ENCODE data around the gene DIPK1B.

The DIPK1B gene

DNA sequence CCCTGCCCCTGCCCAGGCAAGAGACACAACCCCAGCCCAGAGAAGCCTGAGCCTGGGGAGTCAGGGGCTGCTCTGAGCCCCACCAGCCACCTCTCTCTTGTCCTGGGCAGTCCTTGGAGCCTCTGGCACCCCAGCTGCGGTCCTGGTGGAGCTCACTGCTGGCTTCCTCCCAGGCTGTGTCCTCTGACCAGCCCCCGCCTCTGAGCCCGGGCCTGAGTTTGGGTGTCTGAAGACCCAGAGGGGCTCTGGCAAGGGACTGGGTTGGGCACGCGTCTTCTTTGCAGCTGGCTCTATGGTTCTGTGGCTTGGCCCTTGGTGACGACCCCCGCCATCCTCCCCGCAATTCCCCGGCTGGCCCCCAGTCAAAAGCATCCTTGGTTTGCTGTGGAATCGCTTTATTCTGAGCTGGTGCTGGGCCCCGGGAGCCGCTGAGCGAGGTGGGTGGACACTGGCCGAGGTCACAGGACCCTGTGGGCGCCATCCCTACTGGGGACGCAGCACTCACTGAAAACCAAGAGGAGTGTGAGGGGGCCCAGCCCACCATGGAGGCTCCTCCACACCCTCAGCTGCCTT lies 31.4 kb downstream of the DIPK1B start:
- DNase-seq (ENCODE audit: low spot score), result no peak
- TF ChIP-seq CTCF (IDR thresholded peaks at IDR 0.05; ENCODE audit: extremely low read depth, missing control alignments), result no peak

DNA sequence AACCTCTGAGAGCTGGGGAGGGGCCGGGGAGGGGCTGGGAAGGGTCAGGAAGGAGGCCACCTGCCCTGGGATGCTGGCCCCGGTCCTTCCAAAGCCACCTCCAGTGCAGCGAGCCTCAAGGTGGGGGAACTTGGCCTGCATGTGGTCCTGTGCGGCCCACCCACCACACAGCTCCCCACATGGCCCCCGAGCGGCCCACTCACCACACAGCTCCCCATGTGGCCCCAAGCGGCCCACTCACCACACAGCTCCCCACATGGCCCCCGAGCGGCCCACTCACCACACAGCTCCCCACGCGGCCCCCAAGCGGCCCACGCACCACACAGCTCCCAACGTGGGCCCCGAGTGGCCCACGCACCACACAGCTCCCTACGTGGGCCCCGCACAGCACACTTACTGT lies 32.4 kb downstream of the DIPK1B start:
- TF ChIP-seq CTCF (IDR thresholded peaks at IDR 0.05; ENCODE audit: extremely low read depth, missing control alignments), result no peak
- DNase-seq (ENCODE audit: low spot score), result no peak

GRCh38 chr9:136745389-136746154 lies 33.2 kb downstream of the DIPK1B start:
- no peak for TF ChIP-seq CTCF (IDR thresholded peaks at IDR 0.05; ENCODE audit: extremely low read depth, missing control alignments)
- no peak for DNase-seq (ENCODE audit: low spot score)

DNA sequence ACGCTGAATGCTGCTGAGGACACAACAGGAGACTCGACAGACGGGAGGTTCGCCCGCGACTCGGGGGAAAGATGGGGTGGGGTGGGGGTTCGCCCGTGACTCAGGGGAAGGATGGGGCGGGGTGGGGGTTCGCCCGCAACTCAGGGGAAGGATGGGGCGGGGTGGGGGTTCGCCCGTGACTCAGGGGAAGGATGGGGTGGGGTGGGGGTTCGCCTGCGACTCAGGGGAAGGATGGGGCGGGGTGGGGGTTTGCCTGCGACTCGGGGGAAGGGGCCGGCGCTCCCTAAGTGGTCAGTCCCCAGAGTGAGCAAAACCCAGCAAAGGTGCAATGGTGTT lies 33.8 kb downstream of the DIPK1B start:
- TF ChIP-seq CTCF (IDR thresholded peaks at IDR 0.05; ENCODE audit: extremely low read depth, missing control alignments), result no peak
- DNase-seq (ENCODE audit: low spot score), result no peak

DNA sequence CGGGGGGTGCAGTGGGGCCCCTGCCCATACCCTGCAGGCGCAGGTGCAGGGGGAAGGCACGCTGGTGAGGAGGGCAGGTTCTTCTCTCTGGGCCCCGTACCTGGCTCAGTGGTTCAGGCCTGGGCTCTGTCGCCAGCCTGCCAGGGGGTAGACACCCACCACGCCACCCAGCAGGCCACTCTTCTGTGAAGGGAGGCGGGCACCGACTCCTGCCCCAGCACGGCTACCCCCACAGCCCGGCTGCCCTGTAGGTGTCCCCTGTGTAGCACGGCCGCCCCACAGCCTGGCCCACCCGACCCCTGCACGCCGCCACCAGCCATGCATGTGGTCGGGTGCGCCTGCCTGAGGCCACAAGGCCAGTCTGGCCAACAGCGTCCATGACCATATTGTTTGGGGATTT lies 34.2 kb downstream of the DIPK1B start:
- no peak for TF ChIP-seq CTCF (IDR thresholded peaks at IDR 0.05; ENCODE audit: extremely low read depth, missing control alignments)

DNA sequence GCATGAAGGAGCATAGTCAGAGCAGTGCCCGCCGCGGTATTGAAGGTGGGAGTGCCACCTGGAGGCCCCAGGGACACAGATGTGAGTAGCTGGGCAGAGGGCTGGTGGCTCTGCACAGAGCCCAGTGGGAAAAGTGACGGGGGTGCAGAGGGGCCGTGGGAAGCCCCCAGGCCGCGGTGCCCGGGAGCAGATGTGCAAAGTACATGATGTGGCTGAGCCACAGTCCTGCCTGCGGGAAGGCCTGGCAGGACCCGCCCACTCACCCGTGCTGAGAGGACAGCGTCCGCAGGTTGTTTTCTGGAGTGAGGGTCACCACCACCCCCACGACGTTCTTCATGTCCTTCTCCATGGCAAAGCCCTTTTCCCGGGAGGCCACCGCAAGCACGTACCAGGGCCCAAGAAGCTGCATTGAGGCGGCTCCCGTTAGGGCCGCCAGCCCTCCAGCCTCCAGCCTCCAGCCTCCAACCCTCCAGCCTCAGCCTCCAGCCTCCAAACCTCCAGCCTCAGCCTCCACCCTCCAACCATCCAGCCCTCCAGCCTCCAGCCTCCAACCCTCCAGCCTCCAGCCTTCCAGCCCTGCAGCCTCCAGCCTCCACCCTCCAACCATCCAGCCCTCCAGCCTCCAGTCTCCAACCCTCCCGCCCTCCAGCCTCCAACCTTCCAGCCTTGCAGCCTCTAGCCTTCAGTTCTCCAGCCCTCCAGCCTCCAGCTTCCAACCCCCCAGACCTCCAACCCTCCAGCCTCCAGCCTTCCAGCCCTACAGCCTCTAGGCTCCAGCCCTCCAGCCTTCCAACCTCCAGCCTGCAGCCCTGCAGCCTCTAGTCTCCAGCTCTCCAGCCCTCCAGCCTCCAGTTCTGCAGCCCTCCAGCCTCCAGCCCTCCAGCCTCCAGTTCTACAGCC lies 35.0 kb downstream of the DIPK1B start:
- no peak for TF ChIP-seq CTCF (IDR thresholded peaks at IDR 0.05; ENCODE audit: extremely low read depth, missing control alignments)
- no peak for DNase-seq (ENCODE audit: low spot score)

More for the DNA sequence above, 34.2 kb downstream of the DIPK1B start:
- no peak for DNase-seq (ENCODE audit: low spot score)

GRCh38 chr9:136748201-136748600 lies 35.8 kb downstream of the DIPK1B start, which contains the start of gene LCN6:
TSS of gene LCN6 (minus strand) at chr9:136748525. CDS start at chr9:136748483, 42 bp downstream.
- DNase-seq (ENCODE audit: low spot score), result no peak
- no peak for TF ChIP-seq CTCF (IDR thresholded peaks at IDR 0.05; ENCODE audit: extremely low read depth, missing control alignments)
